ENCODE results near the gene SCAMP3. TPM values are rescaled to one million over a fixed set of nuclear protein-coding genes. Genes with fewer than 3 reads are reported as not detected.

The SCAMP3 gene
- total RNA-seq, 4 donors from 2014 or later, result 39.0 to 66.1 (median 44.8) TPM

GRCh38 chr1:155282488-155283091, 20.4 kb upstream of the SCAMP3 start:
- no peak for TF ChIP-seq CTCF (IDR thresholded peaks at IDR 0.05; ENCODE audit: low read depth)

GRCh38 chr1:155279268-155279667, 17.1 kb upstream of the SCAMP3 start:
- no peak for TF ChIP-seq CTCF (IDR thresholded peaks at IDR 0.05; ENCODE audit: low read depth)

- TF ChIP-seq CTCF (IDR thresholded peaks at IDR 0.05; ENCODE audit: low read depth), result no peak
These were observed 16.6 kb upstream of the SCAMP3 start for GRCh38 chr1:155278689-155279160.

- TF ChIP-seq CTCF (IDR thresholded peaks at IDR 0.05; ENCODE audit: low read depth), result no peak
These were observed 15.9 kb upstream of the SCAMP3 start for GRCh38 chr1:155277902-155278688.

GRCh38 chr1:155277070-155277901, 15.1 kb upstream of the SCAMP3 start, which contains the start of gene HCN3:
Gene HCN3, plus strand, starts transcription at chr1:155277463. Its CDS starts 128 bp downstream, at chr1:155277591.
- no peak for TF ChIP-seq CTCF (IDR thresholded peaks at IDR 0.05; ENCODE audit: low read depth)

GRCh38 chr1:155273343-155274245, 11.4 kb upstream of the SCAMP3 start, which contains the start of gene CLK2:
Gene CLK2, minus strand, starts transcription at chr1:155273504. Its CDS starts 2,527 bp downstream, at chr1:155270977.
- TF ChIP-seq CTCF (IDR thresholded peaks at IDR 0.05; ENCODE audit: low read depth), result no peak

All from subcutaneous adipose tissue (tissue), 4 donors.